H1 (cell line): ENCODE measurements around the gene MORC3. TPM values are rescaled to one million over a fixed set of nuclear protein-coding genes. Genes with fewer than 3 reads are reported as not detected.

Source experiments
- CTCF ChIA-PET: fragments of 300-600 bp; sonication (Branson Sonifier 250); formaldehyde crosslinking; loops from one replicate; lab custom pipeline; 2021; ENCODE audit not compliant: partially characterized antibody; lab: Charles Lee
- POLR2A ChIA-PET: fragments of 300-600 bp; sonication (Branson Sonifier 250); formaldehyde crosslinking; loops from one replicate; lab custom pipeline; 2021; ENCODE audit warnings: inconsistent platforms; ENCODE audit not compliant: partially characterized antibody; lab: Charles Lee
- DNase-seq, 2 experiments: peaks; one replicate each; pipeline versions ENCODE4 v3.0.0 to v3.0.0-alpha.2; 2010 to 2022; ENCODE audit warnings: low spot score in 2 of 2, low read depth in 1 of 2, mixed read lengths in 1 of 2
- FAIRE-seq: peaks from 2 replicates; lab custom pipeline; 2011; peaks lifted over from hg19 to GRCh38; lab: Jason Lieb, UNC
- H2AFZ ChIP-seq: 2 replicates; pipeline ENCODE4 v1.8.1; 2012; ENCODE audit warnings: low read length, inconsistent platforms
- H2AK5ac ChIP-seq: 2 replicates; pipeline ENCODE4 v1.6.1; 2013; ENCODE audit warnings: low read depth, low read length
- H2BK120ac ChIP-seq: replicated peaks from 2 replicates; pipeline ENCODE3; 2013; ENCODE audit warnings: low read depth, low read length, inconsistent platforms
- H2BK12ac ChIP-seq: 2 replicates; pipeline ENCODE4 v1.6.1; 2013; ENCODE audit warnings: low read depth, low read length
- H2BK15ac ChIP-seq: 2 replicates; pipeline ENCODE4 v1.6.1; 2013; ENCODE audit warnings: low read length
- H2BK20ac ChIP-seq: 2 replicates; pipeline ENCODE4 v1.6.1; 2013; ENCODE audit warnings: low read length
- H2BK5ac ChIP-seq: 2 replicates; pipeline ENCODE4 v1.6.1; 2013; ENCODE audit warnings: low read depth, low read length
- H3K14ac ChIP-seq: 2 replicates; pipeline ENCODE4 v1.6.1; 2013; ENCODE audit warnings: inconsistent platforms; ENCODE audit not compliant: insufficient read length
- H3K18ac ChIP-seq: 2 replicates; pipeline ENCODE4 v1.6.1; 2013; ENCODE audit warnings: low read length; ENCODE audit errors: extremely low read depth
- H3K23ac ChIP-seq: 2 replicates; pipeline ENCODE4 v1.6.1; 2013; ENCODE audit warnings: inconsistent platforms; ENCODE audit not compliant: insufficient read length
- H3K23me2 ChIP-seq: 2 replicates; pipeline ENCODE4 v1.6.1; 2013; ENCODE audit warnings: low read depth, low read length
- H3K27ac ChIP-seq: 2 replicates; pipeline ENCODE4 v1.6.1; 2011; ENCODE audit warnings: low read depth, low read length, inconsistent platforms
- H3K27me3 ChIP-seq, 4 experiments: replicated peaks in 1 of 4; 1 replicate in 1 of 4; 2 replicates in 3 of 4; pipeline versions ENCODE4 v1.6.1 to v1.8.1; 2011 to 2013; ENCODE audit warnings: low read length in 3 of 4, mild to moderate bottlenecking in 3 of 4, inconsistent platforms in 2 of 4, mixed read lengths in 2 of 4, moderate library complexity in 1 of 4; ENCODE audit not compliant: control insufficient read depth in 3 of 4, insufficient read depth in 3 of 4; ENCODE audit errors: extremely low read depth in 1 of 4
- H3K36me3 ChIP-seq, 4 experiments: 2 replicates each; pipeline versions ENCODE4 v1.6.1 to v1.8.1; 2011 to 2013; ENCODE audit warnings: mild to moderate bottlenecking in 4 of 4, low read length in 3 of 4, moderate library complexity in 2 of 4, control low read depth in 1 of 4, inconsistent platforms in 1 of 4; ENCODE audit not compliant: insufficient read depth in 4 of 4, control insufficient read depth in 2 of 4
- H3K4ac ChIP-seq: replicated peaks from 2 replicates; pipeline ENCODE3; 2013; ENCODE audit warnings: low read length, low read depth, mixed read lengths, inconsistent platforms; ENCODE audit not compliant: insufficient read length
- H3K4me1 ChIP-seq, 4 experiments: replicated peaks in 1 of 4; 1 replicate in 1 of 4; 2 replicates in 3 of 4; pipeline versions ENCODE4 v1.6.1 to v1.8.1; 2011 to 2013; ENCODE audit warnings: low read length in 3 of 4, inconsistent platforms in 2 of 4, mixed read lengths in 1 of 4; ENCODE audit not compliant: insufficient read depth in 4 of 4, control insufficient read depth in 3 of 4
- H3K4me2 ChIP-seq, 2 experiments: 2 replicates each; pipeline versions ENCODE4 v1.6.1 to v1.8.1; 2011 to 2013; ENCODE audit warnings: low read depth in 2 of 2, low read length in 2 of 2, control low read depth in 1 of 2, inconsistent platforms in 1 of 2, mild to moderate bottlenecking in 1 of 2; ENCODE audit not compliant: insufficient read depth in 1 of 2
- H3K4me3 ChIP-seq, 4 experiments: fragments of 200-600, 300-600 bp in 1 of 4; sonication (generic), shearing (Covaris generic), sonication (Bioruptor Twin) in 1 of 4; 2 replicates each; pipeline versions ENCODE4 v1.5.1 to v1.8.1; 2011 to 2016; ENCODE audit warnings: low read length in 4 of 4, low read depth in 3 of 4, control low read depth in 2 of 4, inconsistent platforms in 2 of 4, mild to moderate bottlenecking in 2 of 4, mixed read lengths in 1 of 4, moderate library complexity in 1 of 4; ENCODE audit not compliant: insufficient read depth in 2 of 4; ENCODE audit errors: extremely low read depth in 1 of 4
- H3K56ac ChIP-seq: replicated peaks from 2 replicates; pipeline ENCODE3; 2013; ENCODE audit warnings: low read depth, mild to moderate bottlenecking, mixed read lengths, low read length, inconsistent platforms; ENCODE audit not compliant: insufficient read length
- H3K79me1 ChIP-seq: 2 replicates; pipeline ENCODE4 v1.6.1; 2013; ENCODE audit warnings: low read depth, low read length, control low read depth
- H3K79me2 ChIP-seq, 2 experiments: 2 replicates each; pipeline versions ENCODE4 v1.6.1 to v1.8.1; 2012 to 2013; ENCODE audit warnings: low read length in 2 of 2, mild to moderate bottlenecking in 2 of 2, inconsistent platforms in 1 of 2; ENCODE audit not compliant: insufficient read depth in 2 of 2, control insufficient read depth in 1 of 2
- H3K9ac ChIP-seq, 4 experiments: replicated peaks in 1 of 4; 1 replicate in 1 of 4; 2 replicates in 3 of 4; pipeline versions ENCODE4 v1.6.1 to v1.8.1; 2011 to 2013; ENCODE audit warnings: low read depth in 3 of 4, low read length in 3 of 4, control low read depth in 2 of 4, mild to moderate bottlenecking in 2 of 4, moderate library complexity in 2 of 4, inconsistent platforms in 1 of 4; ENCODE audit errors: extremely low read depth in 1 of 4
- H3K9me3 ChIP-seq, 2 experiments: 2 replicates each; pipeline versions ENCODE4 v1.6.1 to v1.8.1; 2012 to 2013; ENCODE audit warnings: mild to moderate bottlenecking in 2 of 2, moderate library complexity in 2 of 2, control low read depth in 1 of 2, inconsistent platforms in 1 of 2, low read depth in 1 of 2, low read length in 1 of 2, mixed read lengths in 1 of 2; ENCODE audit not compliant: insufficient read depth in 2 of 2
- H4K20me1 ChIP-seq, 2 experiments: replicated peaks in 1 of 2; 2 replicates each; pipeline versions ENCODE3 to v1.8.1; 2011 to 2013; ENCODE audit warnings: inconsistent platforms in 2 of 2, low read length in 2 of 2, mild to moderate bottlenecking in 1 of 2; ENCODE audit not compliant: insufficient read depth in 2 of 2, control insufficient read depth in 1 of 2
- H4K5ac ChIP-seq: 2 replicates; pipeline ENCODE4 v1.6.1; 2013; ENCODE audit warnings: low read length, low read depth, mixed read lengths, inconsistent platforms; ENCODE audit not compliant: insufficient read length
- H4K8ac ChIP-seq: 2 replicates; pipeline ENCODE4 v1.8.0; 2013; ENCODE audit warnings: mild to moderate bottlenecking, moderate library complexity, low read length, inconsistent platforms; ENCODE audit not compliant: insufficient read depth; ENCODE audit errors: extremely low read depth
- H4K91ac ChIP-seq: replicated peaks from 2 replicates; pipeline ENCODE3; 2013; ENCODE audit warnings: low read length, mixed read lengths, inconsistent platforms; ENCODE audit not compliant: insufficient read length
- CHD2 ChIP-seq: IDR thresholded peaks from 2 replicates; pipeline ENCODE4 v1.6.1; 2012; ENCODE audit warnings: low read length, improper control_type of control experiment
- EP300 ChIP-seq, 2 experiments: IDR thresholded peaks; 1 replicate in 1 of 2; 2 replicates in 1 of 2; pipeline ENCODE4 v1.6.1; 2011 to 2012; ENCODE audit warnings: low read depth in 2 of 2, low read length in 2 of 2, mild to moderate bottlenecking in 2 of 2, borderline replicate concordance in 1 of 2, inconsistent platforms in 1 of 2, moderate library complexity in 1 of 2
- FOSL1 ChIP-seq: IDR thresholded peaks from 2 replicates; pipeline ENCODE4 v1.6.1; 2011; ENCODE audit warnings: mild to moderate bottlenecking, low read depth, low read length, moderate library complexity; ENCODE audit not compliant: insufficient read depth
- HDAC2 ChIP-seq, 2 experiments: fragments of 300-600 bp in 1 of 2; sonication (generic) in 1 of 2; IDR thresholded peaks; 2 replicates each; pipeline ENCODE4 v1.6.1; 2011 to 2012; ENCODE audit warnings: low read depth in 2 of 2, low read length in 2 of 2, mild to moderate bottlenecking in 2 of 2, moderate library complexity in 2 of 2, borderline replicate concordance in 1 of 2, inconsistent platforms in 1 of 2
- JUND ChIP-seq: IDR thresholded peaks from 2 replicates; pipeline ENCODE4 v1.6.1; 2011; ENCODE audit warnings: mild to moderate bottlenecking, improper control_type of control experiment, low read length
- NRF1 ChIP-seq: IDR thresholded peaks from 2 replicates; pipeline ENCODE4 v1.6.1; 2011; ENCODE audit warnings: mild to moderate bottlenecking, low read depth, low read length, improper control_type of control experiment
- RAD21 ChIP-seq, 2 experiments: IDR thresholded peaks in 1 of 2; conservative IDR thresholded peaks in 1 of 2; 2 replicates each; pipeline ENCODE4 v1.6.1; 2011; ENCODE audit warnings: low read depth in 2 of 2, low read length in 2 of 2, improper control_type of control experiment in 1 of 2, inconsistent platforms in 1 of 2, mild to moderate bottlenecking in 1 of 2, moderate library complexity in 1 of 2
- SUZ12 ChIP-seq: fragments of 200-600 bp; sonication (generic); IDR thresholded peaks from 2 replicates; pipeline ENCODE4 v1.6.1; 2012; ENCODE audit warnings: mild to moderate bottlenecking, inconsistent platforms, low read length, moderate library complexity, mixed read lengths
- TBP ChIP-seq: IDR thresholded peaks from 2 replicates; pipeline ENCODE4 v1.6.1; 2011; ENCODE audit warnings: low read depth, low read length, improper control_type of control experiment
- WGBS, 2 experiments: shearing (Covaris generic) in 1 of 2; methylation state at CpG; one replicate each; pipeline versions ENCODE4 v1.1.6 to v1.1.7; 2013 to 2015; ENCODE audit warnings: low lambda C conversion rate in 2 of 2, mixed read lengths in 2 of 2, inconsistent platforms in 1 of 2, low coverage in 1 of 2, missing lambda C conversion rate in 1 of 2; ENCODE audit not compliant: insufficient replicate concordance in 2 of 2, insufficient coverage in 1 of 2, insufficient read length in 1 of 2; ENCODE audit errors: extremely low coverage in 1 of 2, missing lambda C conversion rate in 1 of 2; 5-methylcytosine and 5-hydroxymethylcytosine counted together
- polyA plus RNA-seq, 7 experiments: library from polyadenylated mRNA; depleted of rRNA in 3 of 7; stranded (reverse) in 5 of 7; unstranded in 2 of 7; fragments of >200 nt in 5 of 7; fragments of 200-250 nt in 2 of 7; gene quantifications; 1 replicate in 5 of 7; 2 replicates in 1 of 7; 4 replicates in 1 of 7; pipeline versions ENCODE4 v1.2.1 to v1.2.3, GENCODE V29; 2011 to 2013; ENCODE audit warnings: missing spikeins in 2 of 7, mixed read lengths in 2 of 7
- total RNA-seq: library from RNA; stranded (reverse); fragmentation: NEBNext Ultra II Directional; extraction: Animal tissue kit (Norgen Biotek cat#: 25700); gene quantifications from 2 replicates; pipeline ENCODE4 v1.2.1, GENCODE V29; 2021
- TF ChIP-seq, protein P1 (sequence below), 3 experiments: IDR thresholded peaks; 1 replicate in 2 of 3; 2 replicates in 1 of 3; pipeline versions ENCODE4 v1.5.1 to v1.6.1; 2011; ENCODE audit warnings: low read length in 3 of 3, mild to moderate bottlenecking in 3 of 3, inconsistent platforms in 2 of 3, low read depth in 1 of 3, moderate library complexity in 1 of 3; ENCODE audit not compliant: insufficient read depth in 1 of 3; ENCODE audit errors: control extremely low read depth in 1 of 3

The MORC3 gene
- total and polyA plus RNA-seq, 2 of the 8 experiments (the other 6 are each of a cell fraction or from before 2014, with no cell fraction given) = 5.0 to 20.4 TPM

DNA sequence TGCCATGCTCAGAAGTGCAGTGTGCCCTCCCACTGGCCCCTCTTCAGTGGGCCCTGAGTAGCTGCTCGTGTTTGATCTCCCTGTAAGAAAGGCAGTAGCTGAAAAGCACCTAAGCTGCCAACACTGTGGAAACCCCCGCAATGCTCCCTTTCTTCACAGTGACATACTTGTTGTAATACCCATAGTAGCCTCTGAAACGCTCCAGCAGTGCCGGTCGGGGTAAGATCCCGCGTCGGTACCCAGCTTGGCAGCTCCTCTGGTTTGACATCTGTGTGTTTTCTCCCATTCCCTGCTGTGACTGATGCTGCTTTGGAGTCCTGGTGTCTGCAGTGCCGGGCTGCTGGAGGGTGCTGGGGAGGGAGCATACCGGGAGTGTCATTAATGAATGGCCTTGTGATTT is 68.8 kb downstream of the MORC3 start:
- H3K36me3 ChIP-seq = peaks cover 0 to 26% (median 12%) of the 10 kb centered on the region in 4 experiments; a peak in 7 of 8 replicates
- H3K79me1 ChIP-seq = no peaks in the 10 kb centered on the region; the same call in 1 of the 2 replicates
- H3K9me3 ChIP-seq = peaks cover 0 to 8% of the 10 kb centered on the region in 2 experiments; a peak in 1 of 4 replicates
- peaks cover 0 to 9% (median 3%) of the 10 kb centered on the region in 4 experiments; a peak in 3 of 7 replicates for H3K4me1 ChIP-seq
- H3K79me2 ChIP-seq = no peaks in the 10 kb centered on the region
- DNase-seq (peak in 1 of 2 experiments; percentile 33), FAIRE-seq (no peak)
- no peak overlapping the region for H3K9ac ChIP-seq
- no peak overlapping the region for H4K5ac ChIP-seq
- H4K91ac ChIP-seq = no peak overlapping the region
- H3K4me3 ChIP-seq = no peak overlapping the region
- H2AFZ ChIP-seq = no peak overlapping the region
- H2BK15ac ChIP-seq = no peak overlapping the region
- no peak overlapping the region for H2BK120ac ChIP-seq
- no peaks in the 10 kb centered on the region for H3K27me3 ChIP-seq
- no peak overlapping the region for H3K4me2 ChIP-seq
- 84% methylated on average over 10 of the region's 10 CpGs; no CpG with 5 or more reads in 1 of the 2 experiments for WGBS, 2 experiments
- H2BK5ac ChIP-seq = no peak overlapping the region
- no peaks in the 10 kb centered on the region; the same call in 1 of the 2 replicates for H3K23me2 ChIP-seq
- no peak overlapping the region for H3K56ac ChIP-seq
- ChIA-PET POLR2A (no interaction called here), CTCF (interaction anchor here (0.5 to 2.2 kb wide), 21 partner anchors 9 to 1252 kb away, joined by 3 to 6 read pairs (median 3); partner anchors contain the start of gene MORC3)
- no peak overlapping the region for H3K18ac ChIP-seq
- H2BK20ac ChIP-seq = no peak overlapping the region
- H3K27ac ChIP-seq = no peak overlapping the region
- no peak overlapping the region for H2BK12ac ChIP-seq
- H2AK5ac ChIP-seq = no peak overlapping the region
- no peak overlapping the region for H3K14ac ChIP-seq
- no peak overlapping the region for H4K8ac ChIP-seq
- no peak overlapping the region for H3K4ac ChIP-seq
- no peaks in the 10 kb centered on the region for H4K20me1 ChIP-seq
- no peak overlapping the region for H3K23ac ChIP-seq
- TF ChIP-seq HDAC2 (IDR thresholded peaks at IDR 0.05; ENCODE audit: borderline replicate concordance in 1 of 2, low read depth in 2 of 2, low read length in 2 of 2) = no peak
- no peak for TF ChIP-seq TBP
- TF ChIP-seq RAD21 (IDR thresholded peaks at IDR 0.05 in 1 of 2, conservative IDR thresholded peaks at IDR 0.05 in 1 of 2; ENCODE audit: low read depth in 2 of 2, low read length in 2 of 2) = peak; percentile 5 to 23; a peak in 2 of 4 replicates
- no peak for TF ChIP-seq CHD2
- no peak for TF ChIP-seq JUND
- no peak for TF ChIP-seq FOSL1
- no peak for TF ChIP-seq NRF1
- TF ChIP-seq, protein P1, sequence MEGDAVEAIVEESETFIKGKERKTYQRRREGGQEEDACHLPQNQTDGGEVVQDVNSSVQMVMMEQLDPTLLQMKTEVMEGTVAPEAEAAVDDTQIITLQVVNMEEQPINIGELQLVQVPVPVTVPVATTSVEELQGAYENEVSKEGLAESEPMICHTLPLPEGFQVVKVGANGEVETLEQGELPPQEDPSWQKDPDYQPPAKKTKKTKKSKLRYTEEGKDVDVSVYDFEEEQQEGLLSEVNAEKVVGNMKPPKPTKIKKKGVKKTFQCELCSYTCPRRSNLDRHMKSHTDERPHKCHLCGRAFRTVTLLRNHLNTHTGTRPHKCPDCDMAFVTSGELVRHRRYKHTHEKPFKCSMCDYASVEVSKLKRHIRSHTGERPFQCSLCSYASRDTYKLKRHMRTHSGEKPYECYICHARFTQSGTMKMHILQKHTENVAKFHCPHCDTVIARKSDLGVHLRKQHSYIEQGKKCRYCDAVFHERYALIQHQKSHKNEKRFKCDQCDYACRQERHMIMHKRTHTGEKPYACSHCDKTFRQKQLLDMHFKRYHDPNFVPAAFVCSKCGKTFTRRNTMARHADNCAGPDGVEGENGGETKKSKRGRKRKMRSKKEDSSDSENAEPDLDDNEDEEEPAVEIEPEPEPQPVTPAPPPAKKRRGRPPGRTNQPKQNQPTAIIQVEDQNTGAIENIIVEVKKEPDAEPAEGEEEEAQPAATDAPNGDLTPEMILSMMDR (IDR thresholded peaks at IDR 0.05; ENCODE audit: control extremely low read depth in 1 of 3, insufficient read depth in 1 of 3, low read depth in 1 of 3, low read length in 3 of 3) = peak in 1 of 3 experiments; percentile 46; a peak in 2 of 4 replicates
- TF ChIP-seq EP300 (IDR thresholded peaks at IDR 0.05; ENCODE audit: borderline replicate concordance in 1 of 2, low read depth in 2 of 2, low read length in 2 of 2) = no peak
- no peak for TF ChIP-seq SUZ12
